Neural cell (in vitro differentiated cells): Measurements from ENCODE around the gene STX18. TPM values are rescaled to one million over a fixed set of nuclear protein-coding genes. Genes with fewer than 3 reads are reported as not detected.
"Not testable (repeated sequence)": the region's sequence is repeated elsewhere in the genome, so short reads cannot be mapped to it uniquely, and the experiment has no call there.

Experiments used
- H2AFZ ChIP-seq: fragments of 200-600, 300-800 bp; sonication (generic), shearing (Covaris generic); 2 replicates; pipeline ENCODE4 v1.6.0; 2014; ENCODE audit warnings: low read depth, mild to moderate bottlenecking, antibody characterized with exemption, low read length, moderate library complexity
- H3F3A ChIP-seq: fragments of 200-600 bp; shearing (Covaris generic); 2 replicates; pipeline ENCODE4 v1.6.1; 2016; ENCODE audit warnings: mild to moderate bottlenecking, moderate library complexity, mixed read lengths, antibody characterized with exemption, low read length; ENCODE audit not compliant: insufficient read depth, poor library complexity, severe bottlenecking
- H3K27ac ChIP-seq: fragments of 200-600, 300-800 bp; sonication (generic), shearing (Covaris generic); 2 replicates; pipeline ENCODE4 v1.5.1; 2014; ENCODE audit warnings: mild to moderate bottlenecking, low read length, moderate library complexity
- H3K27me3 ChIP-seq: fragments of 300-800, 200-600 bp; sonication (generic), shearing (Covaris generic); 2 replicates; pipeline ENCODE4 v1.6.0; 2014; ENCODE audit warnings: mild to moderate bottlenecking, low read depth, low read length, moderate library complexity; ENCODE audit not compliant: insufficient read depth
- H3K36me3 ChIP-seq: fragments of 300-800, 200-600 bp; sonication (generic), shearing (Covaris generic); 2 replicates; pipeline ENCODE4 v1.5.1; 2014; ENCODE audit warnings: mild to moderate bottlenecking, antibody characterized with exemption, low read length, moderate library complexity; ENCODE audit not compliant: insufficient read depth
- H3K4me2 ChIP-seq: fragments of 300-800, 200-600 bp; sonication (generic), shearing (Covaris generic); 2 replicates; pipeline ENCODE4 v1.6.0; 2014; ENCODE audit warnings: mild to moderate bottlenecking, low read length
- H3K4me3 ChIP-seq: fragments of 300-800, 200-600 bp; sonication (generic), shearing (Covaris generic); 2 replicates; pipeline ENCODE4 v1.5.1; 2014; ENCODE audit warnings: mild to moderate bottlenecking, low read length, moderate library complexity
- H3K79me2 ChIP-seq: fragments of 200-600 bp; shearing (Covaris generic); replicated peaks from 2 replicates; pipeline ENCODE4 v1.6.0; 2014; ENCODE audit warnings: mild to moderate bottlenecking, low read length, moderate library complexity; ENCODE audit not compliant: insufficient read depth
- H3K9ac ChIP-seq: fragments of 300-800, 200-600 bp; sonication (generic), shearing (Covaris generic); 2 replicates; pipeline ENCODE4 v1.6.1; 2016; ENCODE audit warnings: mild to moderate bottlenecking, low read length, mixed read lengths
- H3K9me2 ChIP-seq: fragments of 200-600 bp; shearing (Covaris generic); 2 replicates; pipeline ENCODE4 v1.6.1; 2016; ENCODE audit warnings: mild to moderate bottlenecking, low read length, mixed read lengths; ENCODE audit not compliant: insufficient read depth
- H3K9me3 ChIP-seq: fragments of 200-600, 300-800 bp; sonication (generic), shearing (Covaris generic); 2 replicates; pipeline ENCODE4 v1.6.1; 2016; ENCODE audit warnings: mild to moderate bottlenecking, mixed run types, low read length, moderate library complexity, mixed read lengths
- H4K20me1 ChIP-seq: fragments of 200-600 bp; shearing (Covaris generic); 2 replicates; pipeline ENCODE4 v1.6.1; 2016; ENCODE audit warnings: mild to moderate bottlenecking, mixed run types; ENCODE audit not compliant: insufficient read depth
- CTCF ChIP-seq: fragments of 450-650 bp; IDR thresholded peaks from 2 replicates; pipeline ENCODE4 v1.5.1; 2014; ENCODE audit warnings: antibody characterized with exemption, mild to moderate bottlenecking, moderate library complexity; ENCODE audit not compliant: poor library complexity, severe bottlenecking
- EP300 ChIP-seq: fragments of 450-650 bp; conservative IDR thresholded peaks from 2 replicates; pipeline ENCODE4 v1.6.1; 2014; ENCODE audit warnings: antibody characterized with exemption, mild to moderate bottlenecking, moderate library complexity; ENCODE audit not compliant: poor library complexity, severe bottlenecking
- EZH2 ChIP-seq: fragments of 200-600, 300-800 bp; shearing (Covaris generic), sonication (generic); IDR thresholded peaks from 2 replicates; pipeline ENCODE4 v1.6.1; 2014; ENCODE audit warnings: antibody characterized with exemption, low read length, borderline replicate concordance, mild to moderate bottlenecking; ENCODE audit not compliant: insufficient read depth, poor library complexity, severe bottlenecking
- MXI1 ChIP-seq: fragments of 450-650 bp; conservative IDR thresholded peaks from 2 replicates; pipeline ENCODE4 v1.6.1; 2014; ENCODE audit warnings: antibody characterized with exemption, mild to moderate bottlenecking; ENCODE audit not compliant: poor library complexity, severe bottlenecking
- POLR2AphosphoS5 ChIP-seq: IDR thresholded peaks from 2 replicates; pipeline ENCODE4 v1.6.1; 2012
- RAD21 ChIP-seq: fragments of 450-650 bp; conservative IDR thresholded peaks from 2 replicates; pipeline ENCODE4 v1.6.1; 2014; ENCODE audit warnings: antibody characterized with exemption, mild to moderate bottlenecking, moderate library complexity
- REST ChIP-seq: IDR thresholded peaks from 2 replicates; pipeline ENCODE4 v1.6.1; 2012; ENCODE audit warnings: borderline replicate concordance
- SMC3 ChIP-seq: fragments of 450-650 bp; conservative IDR thresholded peaks from 2 replicates; pipeline ENCODE4 v1.6.1; 2014; ENCODE audit warnings: antibody characterized with exemption, mild to moderate bottlenecking, moderate library complexity; ENCODE audit not compliant: poor library complexity
- TAF1 ChIP-seq: IDR thresholded peaks from 2 replicates; pipeline ENCODE4 v1.6.1; 2012; ENCODE audit warnings: low read depth
- polyA plus RNA-seq: library from polyadenylated mRNA; depleted of rRNA; stranded (reverse); fragments of >200 nt; gene quantifications from 2 replicates; pipeline ENCODE4 v1.2.3, GENCODE V29; 2014

STX18 gene
- polyA plus RNA-seq, 1 donor from 2014 or later, result 64.5 TPM

GRCh38 chr4:4514786-4515185 is 27.1 kb downstream of the STX18 start:
- no peak overlapping the region for H3K4me3 ChIP-seq
- no peaks in the 10 kb centered on the region for H3F3A ChIP-seq
- H3K9ac ChIP-seq, result no peak overlapping the region
- H4K20me1 ChIP-seq, result no peaks in the 10 kb centered on the region
- TF ChIP-seq SMC3, result no peak
- TF ChIP-seq REST, result no peak
- TF ChIP-seq POLR2AphosphoS5, result no peak
- no peak for TF ChIP-seq EZH2
- no peak for TF ChIP-seq RAD21
- TF ChIP-seq TAF1, result no peak
- TF ChIP-seq CTCF, result no peak
- no peak for TF ChIP-seq MXI1
- TF ChIP-seq EP300, result no peak
- H3K9me2 ChIP-seq, result no peaks in the 10 kb centered on the region
- no peaks in the 10 kb centered on the region for H3K27me3 ChIP-seq
- H3K79me2 ChIP-seq, result peaks cover 8% of the 10 kb centered on the region
- H3K4me2 ChIP-seq, result no peak overlapping the region
- no peak overlapping the region for H2AFZ ChIP-seq
- H3K9me3 ChIP-seq, result no peaks in the 10 kb centered on the region
- no peaks in the 10 kb centered on the region for H3K36me3 ChIP-seq
- H3K27ac ChIP-seq, result no peak overlapping the region

GRCh38 chr4:4512282-4512681 is 29.6 kb downstream of the STX18 start:
- no peak overlapping the region for H2AFZ ChIP-seq
- no peak overlapping the region for H3K4me2 ChIP-seq
- no peaks in the 10 kb centered on the region for H3K36me3 ChIP-seq
- no peaks in the 10 kb centered on the region for H3F3A ChIP-seq
- no peaks in the 10 kb centered on the region for H3K9me3 ChIP-seq
- H3K79me2 ChIP-seq, result peaks cover 3% of the 10 kb centered on the region
- no peak overlapping the region for H3K4me3 ChIP-seq
- H3K9ac ChIP-seq, result no peak overlapping the region
- no peak for TF ChIP-seq TAF1
- no peak for TF ChIP-seq MXI1
- TF ChIP-seq EZH2, result no peak
- TF ChIP-seq CTCF, result no peak
- no peak for TF ChIP-seq REST
- no peak for TF ChIP-seq SMC3
- TF ChIP-seq EP300, result no peak
- TF ChIP-seq POLR2AphosphoS5, result no peak
- no peak for TF ChIP-seq RAD21
- H3K27ac ChIP-seq, result no peak overlapping the region
- no peaks in the 10 kb centered on the region for H4K20me1 ChIP-seq
- no peaks in the 10 kb centered on the region for H3K27me3 ChIP-seq
- H3K9me2 ChIP-seq, result no peaks in the 10 kb centered on the region

GRCh38 chr4:4510641-4511040 is 31.2 kb downstream of the STX18 start:
- not testable (repeated sequence) for H3K9me3 ChIP-seq, H4K20me1 ChIP-seq

More at GRCh38 chr4:4510641-4511040, 31.2 kb downstream of the STX18 start:
- not testable (repeated sequence) for H2AFZ ChIP-seq, H3K9ac ChIP-seq, H3K4me3 ChIP-seq, H3K4me2 ChIP-seq, H3K79me2 ChIP-seq, H3K9me2 ChIP-seq, H3K27ac ChIP-seq, H3K27me3 ChIP-seq, H3K36me3 ChIP-seq, H3F3A ChIP-seq
